Caco-2 (cell line): ENCODE results near the gene SRBD1. TPM values are rescaled to one million over a fixed set of nuclear protein-coding genes. Genes with fewer than 3 reads are reported as not detected.

ENCODE experiments used
- Bru-seq: library from RNA; stranded (reverse); fragments of 400-500 nt; gene quantifications from one replicate; lab custom pipeline; 2021; lab: Mats Ljungman, UMichigan
- BruChase-seq, 2 experiments: library from RNA; stranded (reverse); fragments of 400-500 nt; gene quantifications; one replicate each; lab custom pipeline; 2021; lab: Mats Ljungman, UMichigan
- BruUV-seq: library from RNA; stranded (reverse); fragments of 400-500 nt; replicated peaks from 2 replicates; lab custom pipeline; 2021; lab: Mats Ljungman, UMichigan
- CTCF ChIA-PET: fragments of 300-600 bp; sonication (Branson Sonifier 250); formaldehyde crosslinking; loops from one replicate; lab custom pipeline; 2022; ENCODE audit warnings: antibody characterized with exemption; lab: Charles Lee
- POLR2A ChIA-PET: fragments of 300-600 bp; sonication (Branson Sonifier 250); formaldehyde crosslinking; loops from one replicate; lab custom pipeline; 2022; ENCODE audit warnings: antibody characterized with exemption; lab: Charles Lee
- DNase-seq, 2 experiments: peaks; one replicate each; pipeline versions ENCODE4 v3.0.0 to v3.0.0-alpha.2; 2020 to 2022
- H3K27me3 ChIP-seq: replicated peaks from 2 replicates; pipeline ENCODE4 v1.6.0; 2011; ENCODE audit warnings: low read length; ENCODE audit not compliant: control insufficient read depth, insufficient read depth
- H3K36me3 ChIP-seq: 2 replicates; pipeline ENCODE4 v1.5.1; 2011; ENCODE audit warnings: low read length; ENCODE audit not compliant: control insufficient read depth, insufficient read depth
- H3K4me1 ChIP-seq: fragments of 250-450 bp; sonication (Bioruptor Pico); 2 replicates; pipeline ENCODE4 v1.5.1; 2020; ENCODE audit warnings: mild to moderate bottlenecking
- H3K4me3 ChIP-seq: 2 replicates; pipeline ENCODE4 v1.5.1; 2011; ENCODE audit warnings: low read depth, mild to moderate bottlenecking, control low read depth, low read length
- H3K9me3 ChIP-seq: fragments of 250-450 bp; sonication (Bioruptor Pico); 2 replicates; pipeline ENCODE4 v1.5.1; 2020; ENCODE audit warnings: mild to moderate bottlenecking, moderate library complexity
- H3K27ac Mint-ChIP-seq: one replicate; pipeline ENCODE4 v1.8.0; 2022; ENCODE audit warnings: mixed read lengths; ENCODE audit not compliant: unreplicated experiment
- H3K27me3 Mint-ChIP-seq: one replicate; pipeline ENCODE4 v1.8.0; 2022; ENCODE audit warnings: mixed read lengths; ENCODE audit not compliant: insufficient read depth, unreplicated experiment
- H3K36me3 Mint-ChIP-seq: one replicate; pipeline ENCODE4 v1.8.0; 2022; ENCODE audit warnings: mild to moderate bottlenecking, mixed read lengths; ENCODE audit not compliant: insufficient read depth, unreplicated experiment
- H3K4me1 Mint-ChIP-seq: one replicate; pipeline ENCODE4 v1.8.0; 2022; ENCODE audit warnings: low read depth, mixed read lengths; ENCODE audit not compliant: unreplicated experiment
- H3K4me3 Mint-ChIP-seq: one replicate; pipeline ENCODE4 v1.8.0; 2022; ENCODE audit warnings: mild to moderate bottlenecking, moderate library complexity, mixed read lengths; ENCODE audit not compliant: unreplicated experiment
- H3K9me3 Mint-ChIP-seq: one replicate; pipeline ENCODE4 v1.8.0; 2022; ENCODE audit warnings: mixed read lengths; ENCODE audit not compliant: unreplicated experiment
- CTCF ChIP-seq, 2 experiments: fragments of 200-600 bp in 1 of 2; IDR thresholded peaks; 1 replicate in 1 of 2; 2 replicates in 1 of 2; pipeline versions ENCODE4 v1.5.1 to v1.8.0; 2011 to 2022; ENCODE audit warnings: antibody characterized with exemption in 1 of 2, control low read depth in 1 of 2, inconsistent platforms in 1 of 2, low read depth in 1 of 2, low read length in 1 of 2, mild to moderate bottlenecking in 1 of 2, moderate library complexity in 1 of 2; ENCODE audit not compliant: insufficient read depth in 1 of 2, severe bottlenecking in 1 of 2, unreplicated experiment in 1 of 2
- intact Hi-C: fragments of 100-400 bp; cut with micrococcal nuclease; formaldehyde crosslinking; loops from one replicate; pipeline ENCODE4 v1.10.0; 2022; ENCODE audit not compliant: unreplicated experiment
- long read RNA-seq: library from polyadenylated mRNA; stranded (forward); transcript quantifications from one replicate; pipeline ENCODE4 v2.0.0, GENCODE V29; 2022
- total RNA-seq: library from RNA; stranded (reverse); gene quantifications from 2 replicates; pipeline ENCODE4 v1.2.3, GENCODE V29; 2022

The SRBD1 gene, protein sequence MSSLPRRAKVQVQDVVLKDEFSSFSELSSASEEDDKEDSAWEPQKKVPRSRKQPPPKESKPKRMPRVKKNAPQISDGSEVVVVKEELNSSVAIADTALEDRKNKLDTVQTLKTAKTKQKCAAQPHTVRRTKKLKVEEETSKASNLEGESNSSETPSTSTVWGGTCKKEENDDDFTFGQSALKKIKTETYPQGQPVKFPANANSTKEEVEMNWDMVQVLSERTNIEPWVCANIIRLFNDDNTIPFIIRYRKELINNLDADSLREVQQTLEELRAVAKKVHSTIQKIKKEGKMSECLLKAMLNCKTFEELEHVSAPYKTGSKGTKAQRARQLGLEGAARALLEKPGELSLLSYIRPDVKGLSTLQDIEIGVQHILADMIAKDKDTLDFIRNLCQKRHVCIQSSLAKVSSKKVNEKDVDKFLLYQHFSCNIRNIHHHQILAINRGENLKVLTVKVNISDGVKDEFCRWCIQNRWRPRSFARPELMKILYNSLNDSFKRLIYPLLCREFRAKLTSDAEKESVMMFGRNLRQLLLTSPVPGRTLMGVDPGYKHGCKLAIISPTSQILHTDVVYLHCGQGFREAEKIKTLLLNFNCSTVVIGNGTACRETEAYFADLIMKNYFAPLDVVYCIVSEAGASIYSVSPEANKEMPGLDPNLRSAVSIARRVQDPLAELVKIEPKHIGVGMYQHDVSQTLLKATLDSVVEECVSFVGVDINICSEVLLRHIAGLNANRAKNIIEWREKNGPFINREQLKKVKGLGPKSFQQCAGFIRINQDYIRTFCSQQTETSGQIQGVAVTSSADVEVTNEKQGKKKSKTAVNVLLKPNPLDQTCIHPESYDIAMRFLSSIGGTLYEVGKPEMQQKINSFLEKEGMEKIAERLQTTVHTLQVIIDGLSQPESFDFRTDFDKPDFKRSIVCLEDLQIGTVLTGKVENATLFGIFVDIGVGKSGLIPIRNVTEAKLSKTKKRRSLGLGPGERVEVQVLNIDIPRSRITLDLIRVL
- 15.8 and 16.6 TPM in 2 replicates for total RNA-seq
- percentile 82 among the genes with signal in this experiment for Bru-seq, nascent RNA
- BruChase-seq, experiment 1, labeled RNA remaining after a 2-hour chase = percentile 71 among the genes with signal in this experiment
- BruChase-seq, experiment 2, labeled RNA remaining after a 6-hour chase = percentile 63 among the genes with signal in this experiment
- long read RNA-seq, transcript SRBD1-201 (21 exons, 3,681 nt) = major isoform, 15 of 22 reads
- long read RNA-seq, partial matches to known transcripts = 2 of 22 reads
- long read RNA-seq, other reads (novel, unspliced or antisense) = 5 of 22 reads

DNA sequence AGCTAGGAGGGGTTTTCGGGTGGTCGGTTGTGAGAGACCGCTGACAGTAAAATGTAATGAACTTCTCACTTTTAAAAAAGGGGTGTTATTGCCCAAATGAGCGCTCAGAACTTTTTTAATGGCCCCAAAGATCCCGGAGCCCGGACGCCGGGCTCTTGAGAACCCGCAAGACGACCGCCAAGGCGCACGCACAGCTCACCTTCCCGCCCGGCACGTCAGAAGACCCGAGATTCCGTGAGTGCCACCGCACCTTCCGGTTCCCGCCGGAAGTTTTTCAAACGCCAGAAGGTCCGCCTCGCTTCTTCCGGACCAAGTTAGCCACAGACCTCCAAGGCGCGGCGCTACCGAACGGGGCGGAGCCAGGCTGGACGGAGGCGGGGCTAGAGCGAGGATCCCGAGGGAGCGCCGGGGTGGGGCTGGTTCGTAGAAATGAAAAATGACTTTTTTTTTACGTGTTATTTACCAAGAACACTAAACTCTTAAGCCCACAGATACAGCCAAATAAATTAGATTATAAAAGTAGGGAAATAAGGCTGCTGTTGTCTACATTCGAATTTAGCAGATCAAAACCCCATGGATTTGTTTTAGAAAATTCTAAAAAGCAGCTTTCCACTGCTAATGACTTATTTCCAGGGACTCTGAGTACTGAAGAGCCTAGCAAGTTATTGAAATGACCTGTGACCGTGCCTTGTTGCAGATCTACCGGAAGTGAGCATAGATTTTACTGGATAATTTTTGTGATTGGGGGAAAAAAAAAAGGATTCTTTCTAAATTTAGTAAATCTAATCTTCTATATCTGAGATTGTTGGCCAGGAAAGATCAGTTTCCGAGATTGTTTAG, at the start of gene SRBD1:
Gene SRBD1 (minus strand): TSS at position 248 of the 840 bp plus-strand sequence. CDS start 5,826 bp downstream, outside the sequence.
- no peaks in the 10 kb centered on the region for H3K36me3 Mint-ChIP-seq
- peak within 1 kb of the TSS; percentile 68 for H3K4me3 ChIP-seq
- no peak for TF ChIP-seq CTCF (IDR thresholded peaks at IDR 0.05; ENCODE audit: insufficient read depth in 1 of 2, low read depth in 1 of 2, low read length in 1 of 2, severe bottlenecking in 1 of 2, unreplicated experiment in 1 of 2)
- BruUV-seq = TSS peak; percentile 56
- peaks cover 26% of the 10 kb centered on the region for H3K4me1 ChIP-seq
- DNase-seq = peak; percentile 97 to 98
- H3K27ac Mint-ChIP-seq = peak within 1 kb of the TSS; percentile 97
- no peaks in the 10 kb centered on the region for H3K9me3 Mint-ChIP-seq
- no peaks in the 10 kb centered on the region for H3K27me3 ChIP-seq
- no peaks in the 10 kb centered on the region for H3K9me3 ChIP-seq
- ChIA-PET POLR2A (interaction anchor here (0.7 to 1.4 kb wide), 5 partner anchors 39 to 325 kb away, joined by 3 to 7 read pairs (median 4); no protein-coding TSS in a partner anchor), CTCF (interaction anchor here (0.7 to 1.1 kb wide), 4 partner anchors 26 to 543 kb away, joined by 3 to 5 read pairs (median 4); no protein-coding TSS in a partner anchor)
- peaks cover 47% of the 10 kb centered on the region for H3K4me1 Mint-ChIP-seq
- intact Hi-C loops = loop anchor here (10.0 kb wide), 1 partner anchor 684 kb away; the partner anchor contains the start of gene EPAS1
- no peaks in the 10 kb centered on the region for H3K27me3 Mint-ChIP-seq
- H3K4me3 Mint-ChIP-seq = peak within 1 kb of the TSS; percentile 95
- no peaks in the 10 kb centered on the region for H3K36me3 ChIP-seq

GRCh38 chr2:45654250-45654649, 43.2 kb upstream of the SRBD1 start:
- ChIA-PET CTCF (no interaction called here), POLR2A (no interaction called here)
- H3K4me3 ChIP-seq = no peak overlapping the region
- H3K27ac Mint-ChIP-seq = no peak overlapping the region
- peak overlapping the region; percentile 1 for H3K4me3 Mint-ChIP-seq
- H3K36me3 Mint-ChIP-seq = peaks cover 14% of the 10 kb centered on the region
- H3K9me3 Mint-ChIP-seq = no peaks in the 10 kb centered on the region
- DNase-seq = no peak
- H3K27me3 Mint-ChIP-seq = peaks cover 13% of the 10 kb centered on the region
- no peaks in the 10 kb centered on the region for H3K27me3 ChIP-seq
- H3K36me3 ChIP-seq = no peaks in the 10 kb centered on the region
- intact Hi-C loops = no loop called here
- H3K9me3 ChIP-seq = no peaks in the 10 kb centered on the region
- no TSS peak for BruUV-seq
- TF ChIP-seq CTCF (IDR thresholded peaks at IDR 0.05; ENCODE audit: insufficient read depth in 1 of 2, low read depth in 1 of 2, low read length in 1 of 2, severe bottlenecking in 1 of 2, unreplicated experiment in 1 of 2) = no peak
- H3K4me1 Mint-ChIP-seq = peaks cover 2% of the 10 kb centered on the region
- H3K4me1 ChIP-seq = peaks cover 4% of the 10 kb centered on the region; the same call in 1 of the 2 replicates
